Measurements from ENCODE around the gene RNF4.

Gene RNF4

GRCh38 chr4:2438822-2439718 lies 29.8 kb upstream of the RNF4 start:
- DNase-seq, result no peak

- DNase-seq, result no peak
Measured at GRCh38 chr4:2441393-2442174, 27.3 kb upstream of the RNF4 start.

GRCh38 chr4:2442175-2442993 lies 26.5 kb upstream of the RNF4 start:
- no peak for DNase-seq

- no peak for DNase-seq
Measured at GRCh38 chr4:2443061-2443730, 25.7 kb upstream of the RNF4 start.

GRCh38 chr4:2443956-2444740 lies 24.8 kb upstream of the RNF4 start:
- DNase-seq, result no peak

- DNase-seq, result no peak
Measured at GRCh38 chr4:2445130-2445529, 23.8 kb upstream of the RNF4 start.

GRCh38 chr4:2445571-2445970 lies 23.3 kb upstream of the RNF4 start:
- no peak for DNase-seq

GRCh38 chr4:2446656-2447564 lies 22.0 kb upstream of the RNF4 start:
- DNase-seq, result no peak

GRCh38 chr4:2448589-2448988 lies 20.3 kb upstream of the RNF4 start:
- DNase-seq, result no peak

- no peak for DNase-seq
Measured at GRCh38 chr4:2449051-2449450, 19.9 kb upstream of the RNF4 start.

- DNase-seq, result no peak
Measured at GRCh38 chr4:2449511-2450392, 19.2 kb upstream of the RNF4 start.

GRCh38 chr4:2450394-2451035 lies 18.4 kb upstream of the RNF4 start:
- DNase-seq, result no peak

GRCh38 chr4:2451036-2451520 lies 17.8 kb upstream of the RNF4 start:
- no peak for DNase-seq

GRCh38 chr4:2451821-2452785 lies 16.8 kb upstream of the RNF4 start:
- DNase-seq, result no peak

GRCh38 chr4:2457481-2458295 lies 11.2 kb upstream of the RNF4 start:
- no peak for DNase-seq
